ENCODE results near the gene OXGR1. TPM values are rescaled to one million over a fixed set of nuclear protein-coding genes. Genes with fewer than 3 reads are reported as not detected.
"Not testable (repeated sequence)": the region's sequence is repeated elsewhere in the genome, so short reads cannot be mapped to it uniquely, and the experiment has no call there.

Gene OXGR1
- not detected for total RNA-seq

- peaks cover 39% of the 10 kb centered on the region for H3K27me3 Mint-ChIP-seq
- H3K4me1 Mint-ChIP-seq, result peaks cover 3% of the 10 kb centered on the region
- no peak within 1 kb of the TSS for H3K27ac Mint-ChIP-seq
- H3K4me3 Mint-ChIP-seq, result no peak within 1 kb of the TSS
- ATAC-seq (no peak), DNase-seq (no peak)
- CTCF ChIA-PET, result no interaction called here
- no peaks in the 10 kb centered on the region for H3K9me3 Mint-ChIP-seq (ENCODE audit: low read depth)
- H3K36me3 Mint-ChIP-seq, result no peaks in the 10 kb centered on the region
Observed at GRCh38 chr13:96994017-96994857, at the start of gene OXGR1. OXGR1 (minus strand) TSS chr13:96994476; CDS start chr13:96987759, 6,717 bp downstream.

- no peaks in the 10 kb centered on the region for H3K4me1 Mint-ChIP-seq
- no peaks in the 10 kb centered on the region for H3K9me3 Mint-ChIP-seq (ENCODE audit: low read depth)
- H3K27me3 Mint-ChIP-seq, result peaks cover 4% of the 10 kb centered on the region
- H3K4me3 Mint-ChIP-seq, result no peak overlapping the region
- ATAC-seq, result no peak
- no peaks in the 10 kb centered on the region for H3K36me3 Mint-ChIP-seq
- CTCF ChIA-PET, result no interaction called here
- DNase-seq, result no peak
- H3K27ac Mint-ChIP-seq, result no peak overlapping the region
Observed at GRCh38 chr13:97043302-97043701, 49.0 kb upstream of the OXGR1 start.

- Mint-ChIP-seq H3K27ac (no peak overlapping the region), H3K4me1 (no peaks in the 10 kb centered on the region), H3K36me3 (no peaks in the 10 kb centered on the region), H3K4me3 (no peak overlapping the region), H3K9me3 (ENCODE audit: low read depth) (no peaks in the 10 kb centered on the region), H3K27me3 (peaks cover 12% of the 10 kb centered on the region)
- DNase-seq, result no peak
- ATAC-seq, result no peak
- CTCF ChIA-PET, result interaction anchor here (0.6 kb wide), 1 partner anchor 79 kb away, joined by 3 read pairs; no protein-coding TSS in a partner anchor
Observed at GRCh38 chr13:97030705-97031452, 36.6 kb upstream of the OXGR1 start.

- H3K36me3 Mint-ChIP-seq, result no peaks in the 10 kb centered on the region
- H3K27me3 Mint-ChIP-seq, result peaks cover 24% of the 10 kb centered on the region
- peak; percentile 43 for DNase-seq
- H3K4me1 Mint-ChIP-seq, result no peaks in the 10 kb centered on the region
- no peak overlapping the region for H3K27ac Mint-ChIP-seq
- no peak overlapping the region for H3K4me3 Mint-ChIP-seq
- ATAC-seq, result no peak
- no peaks in the 10 kb centered on the region for H3K9me3 Mint-ChIP-seq (ENCODE audit: low read depth)
- CTCF ChIA-PET, result interaction anchor here (0.7 to 1.4 kb wide), 4 partner anchors 10 to 26 kb away, joined by 3 to 8 read pairs (median 3); no protein-coding TSS in a partner anchor
Observed at GRCh38 chr13:97028441-97029299, 34.4 kb upstream of the OXGR1 start.

- Mint-ChIP-seq H3K27me3 (peaks cover 31% of the 10 kb centered on the region), H3K4me1 (no peaks in the 10 kb centered on the region), H3K36me3 (no peaks in the 10 kb centered on the region), H3K27ac (no peak overlapping the region), H3K9me3 (ENCODE audit: low read depth) (no peaks in the 10 kb centered on the region), H3K4me3 (no peak overlapping the region)
- ATAC-seq, result no peak
- CTCF ChIA-PET, result no interaction called here
- no peak for DNase-seq
Observed at GRCh38 chr13:97027162-97027554, 32.9 kb upstream of the OXGR1 start.

GRCh38 chr13:97026531-97027161 lies 32.4 kb upstream of the OXGR1 start:
- ATAC-seq (no peak), DNase-seq (no peak)
- Mint-ChIP-seq H3K4me3 (no peak overlapping the region), H3K27ac (no peak overlapping the region), H3K36me3 (no peaks in the 10 kb centered on the region), H3K4me1 (no peaks in the 10 kb centered on the region), H3K27me3 (peaks cover 31% of the 10 kb centered on the region), H3K9me3 (ENCODE audit: low read depth) (no peaks in the 10 kb centered on the region)
- CTCF ChIA-PET, result no interaction called here

GRCh38 chr13:97023812-97024211 lies 29.5 kb upstream of the OXGR1 start:
- peaks cover 48% of the 10 kb centered on the region for H3K27me3 Mint-ChIP-seq
- not testable (repeated sequence) for H3K36me3 Mint-ChIP-seq, H3K4me3 Mint-ChIP-seq

GRCh38 chr13:97023117-97023516 lies 28.8 kb upstream of the OXGR1 start:
- peaks cover 46% of the 10 kb centered on the region for H3K27me3 Mint-ChIP-seq

More at GRCh38 chr13:97023812-97024211, 29.5 kb upstream of the OXGR1 start:
- CTCF ChIA-PET; DNase-seq; ATAC-seq; H3K9me3 Mint-ChIP-seq (ENCODE audit: low read depth); H3K4me1 Mint-ChIP-seq; H3K27ac Mint-ChIP-seq: not testable (repeated sequence)

GRCh38 chr13:97021241-97021640 lies 27.0 kb upstream of the OXGR1 start:
- H3K4me3 Mint-ChIP-seq, result no peak overlapping the region
- H3K27me3 Mint-ChIP-seq, result peaks cover 44% of the 10 kb centered on the region
- ATAC-seq, result no peak
- H3K27ac Mint-ChIP-seq, result no peak overlapping the region
- H3K9me3 Mint-ChIP-seq (ENCODE audit: low read depth), result no peaks in the 10 kb centered on the region
- DNase-seq, result no peak
- CTCF ChIA-PET, result no interaction called here
- H3K4me1 Mint-ChIP-seq, result no peaks in the 10 kb centered on the region
- H3K36me3 Mint-ChIP-seq, result no peaks in the 10 kb centered on the region

More at GRCh38 chr13:97023117-97023516, 28.8 kb upstream of the OXGR1 start:
- CTCF ChIA-PET, result no interaction called here
- ATAC-seq (no peak), DNase-seq (no peak)
- no peak overlapping the region for H3K27ac Mint-ChIP-seq
- H3K9me3 Mint-ChIP-seq (ENCODE audit: low read depth), result no peaks in the 10 kb centered on the region
- no peaks in the 10 kb centered on the region for H3K4me1 Mint-ChIP-seq
- no peak overlapping the region for H3K4me3 Mint-ChIP-seq
- H3K36me3 Mint-ChIP-seq, result no peaks in the 10 kb centered on the region

- H3K9me3 Mint-ChIP-seq (ENCODE audit: low read depth), result no peaks in the 10 kb centered on the region
- H3K27ac Mint-ChIP-seq, result no peak overlapping the region
- CTCF ChIA-PET, result no interaction called here
- no peak for DNase-seq
- no peaks in the 10 kb centered on the region for H3K4me1 Mint-ChIP-seq
- no peaks in the 10 kb centered on the region for H3K36me3 Mint-ChIP-seq
- peaks cover 43% of the 10 kb centered on the region for H3K27me3 Mint-ChIP-seq
- ATAC-seq, result no peak
- no peak overlapping the region for H3K4me3 Mint-ChIP-seq
Observed at GRCh38 chr13:97020689-97021240, 26.5 kb upstream of the OXGR1 start.

- DNase-seq, result no peak
- Mint-ChIP-seq H3K27ac (no peak overlapping the region), H3K4me1 (peaks cover 3% of the 10 kb centered on the region), H3K36me3 (no peaks in the 10 kb centered on the region), H3K9me3 (ENCODE audit: low read depth) (no peaks in the 10 kb centered on the region), H3K27me3 (peaks cover 45% of the 10 kb centered on the region), H3K4me3 (no peak overlapping the region)
- CTCF ChIA-PET, result interaction anchor here (3.1 kb wide), 1 partner anchor 8 kb away, joined by 8 read pairs; no protein-coding TSS in a partner anchor
- no peak for ATAC-seq
Observed at GRCh38 chr13:97020194-97020593, 25.9 kb upstream of the OXGR1 start.

GRCh38 chr13:97019236-97019635 lies 25.0 kb upstream of the OXGR1 start:
- Mint-ChIP-seq H3K9me3 (ENCODE audit: low read depth) (no peaks in the 10 kb centered on the region), H3K4me3 (no peak overlapping the region), H3K36me3 (no peaks in the 10 kb centered on the region), H3K4me1 (peaks cover 3% of the 10 kb centered on the region), H3K27ac (no peak overlapping the region), H3K27me3 (peaks cover 50% of the 10 kb centered on the region)
- no peak for DNase-seq
- no peak for ATAC-seq
- CTCF ChIA-PET, result interaction anchor here (1.1 to 3.1 kb wide), 3 partner anchors 9 to 92 kb away, joined by 3 to 8 read pairs (median 4); no protein-coding TSS in a partner anchor

Data from activated CD8-positive, alpha-beta memory T cell treated with anti-CD3 and anti-CD28 coated beads, Interleukin-2, amount 10 ng/mL, durations not matched to agents 7 days and 5 days (primary cell).